IMR-90 (cell line): ENCODE data around the gene FRMD5. TPM values are rescaled to one million over a fixed set of nuclear protein-coding genes. Genes with fewer than 3 reads are reported as not detected.

Experiments
- ATAC-seq: fragments of 200-7000 bp; cut with Tn5 transposase; 2 replicates; pipeline ENCODE4 v1.9.1; 2020; ENCODE audit warnings: low read depth, mild to moderate bottlenecking, moderate library complexity
- BruUV-seq: library from RNA; stranded (reverse); fragments of 400-500 nt; replicated peaks from 2 replicates; lab custom pipeline; 2021; lab: Mats Ljungman, UMichigan
- CTCF ChIA-PET: fragments of 300-600 bp; formaldehyde crosslinking; extraction: SDS; loops from one replicate; lab custom pipeline; 2021; ENCODE audit warnings: antibody characterized with exemption; lab: Yijun Ruan, JAX
- POLR2A ChIA-PET: fragments of 300-600 bp; sonication (Branson Sonifier 250); formaldehyde crosslinking; loops from one replicate; lab custom pipeline; 2022; ENCODE audit warnings: antibody characterized with exemption; ENCODE audit not compliant: unreplicated experiment; lab: Charles Lee
- DNase-seq: peaks from one replicate; pipeline ENCODE4 v3.0.0; 2013
- H2AFZ ChIP-seq: replicated peaks from 2 replicates; pipeline ENCODE3; 2013; ENCODE audit warnings: low read length, mild to moderate bottlenecking; ENCODE audit not compliant: poor library complexity
- H2AK5ac ChIP-seq: 2 replicates; pipeline ENCODE4 v1.6.1; 2013; ENCODE audit warnings: low read depth, low read length, inconsistent platforms
- H2AK9ac ChIP-seq: replicated peaks from 2 replicates; pipeline ENCODE3; 2013; ENCODE audit warnings: mild to moderate bottlenecking, low read depth, low read length, moderate library complexity; ENCODE audit not compliant: poor library complexity
- H2BK120ac ChIP-seq: 2 replicates; pipeline ENCODE4 v1.6.1; 2013; ENCODE audit warnings: low read depth, low read length, inconsistent platforms
- H2BK15ac ChIP-seq: 3 replicates; pipeline ENCODE4 v1.6.1; 2013; ENCODE audit warnings: low read depth, low read length, inconsistent platforms
- H2BK20ac ChIP-seq: 2 replicates; pipeline ENCODE4 v1.6.1; 2013; ENCODE audit warnings: low read depth, mild to moderate bottlenecking, inconsistent platforms, low read length, moderate library complexity
- H2BK5ac ChIP-seq: 2 replicates; pipeline ENCODE4 v1.6.1; 2013; ENCODE audit warnings: mild to moderate bottlenecking, low read depth, low read length, inconsistent platforms; ENCODE audit not compliant: poor library complexity, severe bottlenecking
- H3K14ac ChIP-seq: replicated peaks from 2 replicates; pipeline ENCODE4 v1.6.1; 2013; ENCODE audit warnings: low read depth, low read length, inconsistent platforms
- H3K18ac ChIP-seq: 2 replicates; pipeline ENCODE4 v1.6.1; 2013; ENCODE audit warnings: low read depth, low read length, control low read depth
- H3K23ac ChIP-seq: 2 replicates; pipeline ENCODE4 v1.6.1; 2013; ENCODE audit warnings: low read depth, low read length, inconsistent platforms
- H3K27ac ChIP-seq: 2 replicates; pipeline ENCODE4 v1.5.1; 2013; ENCODE audit warnings: mild to moderate bottlenecking, control low read depth, low read length; ENCODE audit not compliant: insufficient read depth
- H3K27me3 ChIP-seq: 2 replicates; pipeline ENCODE4 v1.6.1; 2013; ENCODE audit warnings: low read length; ENCODE audit not compliant: control insufficient read depth, insufficient read depth
- H3K36me3 ChIP-seq: 2 replicates; pipeline ENCODE4 v1.6.1; 2013; ENCODE audit warnings: low read length, mixed read lengths; ENCODE audit not compliant: control insufficient read depth, insufficient read depth
- H3K4ac ChIP-seq: 2 replicates; pipeline ENCODE4 v1.6.1; 2013; ENCODE audit warnings: low read depth, low read length, inconsistent platforms
- H3K4me1 ChIP-seq: 2 replicates; pipeline ENCODE4 v1.6.1; 2013; ENCODE audit warnings: low read length, mixed read lengths; ENCODE audit not compliant: control insufficient read depth, insufficient read depth
- H3K4me2 ChIP-seq: 2 replicates; pipeline ENCODE4 v1.6.1; 2013; ENCODE audit warnings: low read depth, mild to moderate bottlenecking, control low read depth, low read length, moderate library complexity
- H3K4me3 ChIP-seq: 2 replicates; pipeline ENCODE4 v1.5.1; 2013; ENCODE audit warnings: low read depth, mild to moderate bottlenecking, control low read depth, low read length, moderate library complexity; ENCODE audit not compliant: insufficient read depth
- H3K56ac ChIP-seq: 2 replicates; pipeline ENCODE4 v1.6.1; 2013; ENCODE audit warnings: low read length, inconsistent platforms; ENCODE audit not compliant: insufficient read depth; ENCODE audit errors: extremely low read depth
- H3K79me1 ChIP-seq, 2 experiments: 2 replicates each; pipeline ENCODE4 v1.6.1; 2013; ENCODE audit warnings: low read length in 2 of 2, inconsistent platforms in 1 of 2, low read depth in 1 of 2
- H3K9ac ChIP-seq: 2 replicates; pipeline ENCODE4 v1.6.1; 2013; ENCODE audit warnings: low read depth, low read length, control low read depth
- H3K9me1 ChIP-seq: 2 replicates; pipeline ENCODE4 v1.6.1; 2013; ENCODE audit warnings: low read length, inconsistent platforms; ENCODE audit not compliant: insufficient read depth
- H3K9me3 ChIP-seq: 2 replicates; pipeline ENCODE4 v1.6.1; 2013; ENCODE audit warnings: low read length; ENCODE audit not compliant: control insufficient read depth, insufficient read depth
- H4K20me1 ChIP-seq: 2 replicates; pipeline ENCODE4 v1.6.1; 2013; ENCODE audit warnings: low read length, inconsistent platforms; ENCODE audit not compliant: insufficient read depth
- H4K5ac ChIP-seq: 2 replicates; pipeline ENCODE4 v1.6.1; 2013; ENCODE audit warnings: mild to moderate bottlenecking, low read depth, low read length, control low read depth
- H4K8ac ChIP-seq, 2 experiments: 2 replicates each; pipeline ENCODE4 v1.6.1; 2013; ENCODE audit warnings: low read depth in 2 of 2, low read length in 2 of 2, control low read depth in 1 of 2, inconsistent platforms in 1 of 2
- H4K91ac ChIP-seq: 2 replicates; pipeline ENCODE4 v1.6.1; 2013; ENCODE audit warnings: low read depth, low read length, inconsistent platforms; ENCODE audit not compliant: insufficient read depth
- CEBPB ChIP-seq: IDR thresholded peaks from 2 replicates; pipeline ENCODE4 v1.6.1; 2012; ENCODE audit warnings: low read depth, low read length, improper control_type of control experiment
- CTCF ChIP-seq: conservative IDR thresholded peaks from 2 replicates; pipeline ENCODE4 v1.5.1; 2012; ENCODE audit warnings: mild to moderate bottlenecking, low read depth, low read length, improper control_type of control experiment
- FOS ChIP-seq: fragments of 150-350 bp; IDR thresholded peaks from 2 replicates; pipeline ENCODE4 v1.6.1; 2016; ENCODE audit warnings: low read depth, low read length
- NFE2L2 ChIP-seq: fragments of 150-350 bp; IDR thresholded peaks from 2 replicates; pipeline ENCODE4 v1.6.1; 2016; ENCODE audit warnings: low read depth, mild to moderate bottlenecking, low read length
- POLR2A ChIP-seq: IDR thresholded peaks from 2 replicates; pipeline ENCODE4 v1.6.1; 2012; ENCODE audit warnings: mild to moderate bottlenecking, low read depth, low read length
- RAD21 ChIP-seq: IDR thresholded peaks from 2 replicates; pipeline ENCODE4 v1.6.1; 2012; ENCODE audit warnings: low read length, improper control_type of control experiment
- RFX5 ChIP-seq: IDR thresholded peaks from 2 replicates; pipeline ENCODE4 v1.8.0; 2012; ENCODE audit warnings: low read depth, mild to moderate bottlenecking, low read length, moderate library complexity
- WGBS, 2 experiments: methylation state at CpG; one replicate each; pipeline versions ENCODE4 v1.1.5 to v1.1.7; 2013; ENCODE audit warnings: missing lambda C conversion rate in 2 of 2; ENCODE audit not compliant: insufficient read length in 1 of 2; ENCODE audit errors: extremely low coverage in 2 of 2; 5-methylcytosine and 5-hydroxymethylcytosine counted together
- dilution Hi-C: fragments of 300-500 bp; cut with HindIII; formaldehyde crosslinking; loops from one replicate; pipeline ENCODE4 v1.14.3; 2018; ENCODE audit warnings: low sequenced_read_pairs; ENCODE audit not compliant: unreplicated experiment
- in situ Hi-C: fragments of 300-500 bp; cut with MboI; formaldehyde crosslinking; loops from 3 replicates; pipeline ENCODE4 v1.14.3; 2019; ENCODE audit warnings: low sequenced_read_pairs, inconsistent platforms, mixed read lengths
- intact Hi-C: fragments of 100-400 bp; cut with micrococcal nuclease; formaldehyde crosslinking; loops from 2 replicates; pipeline ENCODE4 v1.10.0; 2022
- polyA plus RNA-seq, 3 experiments: library from polyadenylated mRNA; depleted of rRNA; stranded (reverse); fragments of >200 nt; gene quantifications; 2 replicates each; pipeline ENCODE4 v1.2.3, GENCODE V29; 2012; ENCODE audit warnings: low replicate concordance in 1 of 3
- total RNA-seq: library from RNA; depleted of rRNA; stranded (reverse); fragments of >200 nt; gene quantifications from 2 replicates; pipeline ENCODE4 v1.2.3, GENCODE V29; 2012

The FRMD5 gene
- total and polyA plus RNA-seq, 2 of the 4 experiments (the other 2 are of a cell fraction), result 4.1 to 5.4 TPM

GRCh38 chr15:44097552-44097951, 97.5 kb downstream of the FRMD5 start:
- Histone ChIP-seq H4K5ac (no peak overlapping the region; the same call in 1 of the 2 replicates), H3K23ac (no peak overlapping the region), H3K27ac (no peak overlapping the region), H3K27me3 (no peaks in the 10 kb centered on the region), H2AK5ac (no peak overlapping the region), H3K79me1 (peaks cover 0 to 19% of the 10 kb centered on the region in 2 experiments; a peak in 2 of 4 replicates), H2BK20ac (no peak overlapping the region), H3K14ac (0 out of 2 replicates have a peak overlapping the region, but pooled peaks have one; percentile 35), H2BK120ac (no peak overlapping the region), H3K9ac (no peak overlapping the region), H4K91ac (no peak overlapping the region), H3K4me2 (no peak overlapping the region), H3K9me1 (peaks cover 3% of the 10 kb centered on the region; the same call in 1 of the 2 replicates), H4K20me1 (no peaks in the 10 kb centered on the region; the same call in 1 of the 2 replicates), H3K36me3 (no peaks in the 10 kb centered on the region), H3K4ac (no peak overlapping the region), H2BK15ac (no peak overlapping the region), H3K18ac (no peak overlapping the region), H3K9me3 (no peaks in the 10 kb centered on the region), H3K4me1 (peaks cover 11% of the 10 kb centered on the region), H2AFZ (no peak overlapping the region), H3K4me3 (no peak overlapping the region), H4K8ac (no peak overlapping the region), H2BK5ac (no peak overlapping the region), H2AK9ac (no peak overlapping the region), H3K56ac (no peak overlapping the region)
- BruUV-seq, result no TSS peak
- no CpG with 5 or more reads among the region's 3 CpGs for WGBS, 2 experiments
- CTCF ChIA-PET, result no interaction called here
- no peak for TF ChIP-seq CEBPB
- TF ChIP-seq RFX5, result no peak
- no peak for TF ChIP-seq FOS
- TF ChIP-seq RAD21, result no peak
- no peak for TF ChIP-seq NFE2L2
- no peak for TF ChIP-seq POLR2A
- TF ChIP-seq CTCF, result no peak
- DNase-seq, result no peak
- no peak for ATAC-seq
- in situ Hi-C loops, result no loop called here
- intact Hi-C loops, result no loop called here
- dilution Hi-C loops, result no loop called here
- POLR2A ChIA-PET, result no interaction called here
